HG03575 (cell line): ENCODE data around the gene CYSTM1.
"Not testable (repeated sequence)": the region's sequence is repeated elsewhere in the genome, so short reads cannot be mapped to it uniquely, and the experiment has no call there.

Source experiments
- ATAC-seq: cut with Tn5 transposase; IDR thresholded peaks from one replicate; pipeline ENCODE4 v1.9.1; 2021; ENCODE audit not compliant: unreplicated experiment, insufficient number of reproducible peaks, low FRiP score; ENCODE audit errors: extremely low read depth

The CYSTM1 gene

GRCh38 chr5:140146523-140146842 lies 28.5 kb upstream of the CYSTM1 start:
- ATAC-seq = no peak

DNA sequence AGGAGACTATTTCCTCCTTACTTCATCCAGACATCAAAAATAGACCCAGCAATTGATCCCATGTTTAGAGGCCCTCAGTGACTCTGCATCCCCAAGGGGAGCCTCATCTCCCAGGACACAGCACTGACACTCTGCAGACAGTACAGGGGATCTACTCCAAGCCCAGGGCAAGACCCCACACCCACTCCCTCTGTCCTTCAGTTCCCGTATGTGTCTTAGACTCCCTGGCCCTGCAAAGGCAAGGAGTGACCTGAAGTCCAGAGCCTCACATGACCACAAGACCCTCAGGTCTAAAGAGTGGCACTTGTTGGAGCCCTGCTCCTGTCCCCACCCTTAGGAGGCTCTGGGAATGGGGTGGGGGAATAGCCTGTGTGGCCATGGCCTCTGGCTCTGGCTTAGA lies 27.5 kb upstream of the CYSTM1 start:
- no peak for ATAC-seq

GRCh38 chr5:140148508-140148907 lies 26.5 kb upstream of the CYSTM1 start:
- ATAC-seq = no peak

- ATAC-seq = no peak
Observed at GRCh38 chr5:140150201-140150600, 24.8 kb upstream of the CYSTM1 start.

- ATAC-seq = no peak
Observed at GRCh38 chr5:140151144-140152021, 23.6 kb upstream of the CYSTM1 start.

- no peak for ATAC-seq
Observed at GRCh38 chr5:140152022-140152999, 22.7 kb upstream of the CYSTM1 start.

DNA sequence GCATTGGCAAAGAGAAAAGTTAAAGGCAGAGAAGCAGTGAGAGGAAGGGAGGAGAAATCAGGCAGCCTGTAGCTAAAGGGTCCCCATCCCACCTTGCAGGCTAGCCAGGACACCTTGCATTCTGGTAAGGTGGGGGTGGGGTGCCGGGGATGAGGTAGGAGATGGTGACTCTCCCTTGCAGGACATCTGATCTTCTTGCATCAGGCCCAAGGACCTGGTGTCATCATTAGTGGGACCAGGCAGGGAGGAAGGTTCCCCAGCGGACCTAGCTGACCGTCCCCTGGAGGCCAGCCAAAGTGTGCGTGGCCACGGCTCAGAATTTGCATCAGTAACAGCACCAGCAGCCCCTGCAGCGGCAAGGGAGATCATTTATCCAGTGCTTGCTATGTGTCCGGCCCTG lies 21.7 kb upstream of the CYSTM1 start:
- no peak for ATAC-seq

- ATAC-seq = no peak
Observed at GRCh38 chr5:140153905-140154304, 21.1 kb upstream of the CYSTM1 start.

DNA sequence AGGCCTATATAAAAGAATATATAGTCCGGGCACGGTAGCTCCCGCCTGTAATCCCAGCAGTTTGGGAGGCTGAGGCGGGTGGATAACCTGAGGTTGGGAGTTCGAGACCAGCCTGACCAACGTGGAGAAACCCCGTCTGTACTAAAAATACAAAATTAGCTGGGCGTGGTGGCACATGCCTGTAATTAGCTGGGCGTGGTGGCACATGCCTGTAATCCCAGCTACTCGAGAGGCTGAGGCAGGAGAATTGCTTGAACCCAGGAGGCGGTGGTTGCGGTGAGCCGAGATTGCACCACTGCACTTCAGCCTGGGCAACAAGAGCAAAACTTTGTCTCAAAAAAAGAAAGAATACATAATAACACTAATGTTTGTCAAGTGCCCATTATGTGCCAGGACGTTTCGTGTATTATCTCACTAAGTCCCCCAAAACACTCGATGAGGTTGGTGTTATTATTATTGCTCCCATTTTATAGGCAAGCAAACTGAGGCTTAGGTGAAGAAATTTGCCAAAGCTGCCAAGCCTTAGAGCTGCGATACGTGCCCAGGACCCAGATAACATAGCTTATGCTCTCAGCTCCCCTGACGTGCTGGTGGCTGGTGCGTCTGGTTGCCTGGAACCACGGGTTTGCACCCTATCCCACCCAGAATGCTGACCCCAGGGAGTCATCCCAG lies 20.1 kb upstream of the CYSTM1 start:
- ATAC-seq = not testable (repeated sequence)

- ATAC-seq = peak; percentile 76
Observed at GRCh38 chr5:140157032-140157781, 17.8 kb upstream of the CYSTM1 start.

- ATAC-seq = no peak
Observed at GRCh38 chr5:140159014-140159927, 15.7 kb upstream of the CYSTM1 start.

- no peak for ATAC-seq
Observed at GRCh38 chr5:140162275-140162674, 12.7 kb upstream of the CYSTM1 start.

GRCh38 chr5:140162781-140163180 lies 12.2 kb upstream of the CYSTM1 start:
- no peak for ATAC-seq

- no peak for ATAC-seq
Observed at GRCh38 chr5:140165101-140165922, 9.7 kb upstream of the CYSTM1 start.

DNA sequence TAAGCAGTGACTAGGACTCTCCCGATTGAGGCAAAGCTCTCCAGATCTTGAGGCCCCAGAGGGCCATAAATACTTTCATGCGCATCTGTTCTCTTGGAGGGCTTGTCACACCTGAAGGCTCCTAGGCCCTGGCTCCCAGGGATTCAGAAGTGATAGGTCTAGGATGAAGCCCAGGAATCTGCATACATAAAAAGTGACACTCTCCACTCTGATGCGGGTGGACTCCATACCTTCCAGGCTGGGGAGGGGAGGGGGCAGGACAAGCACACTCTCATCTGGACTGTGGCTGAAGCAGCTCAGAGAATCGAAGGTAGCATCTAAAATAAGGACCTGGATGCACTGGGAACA lies 9.1 kb upstream of the CYSTM1 start:
- ATAC-seq = no peak

DNA sequence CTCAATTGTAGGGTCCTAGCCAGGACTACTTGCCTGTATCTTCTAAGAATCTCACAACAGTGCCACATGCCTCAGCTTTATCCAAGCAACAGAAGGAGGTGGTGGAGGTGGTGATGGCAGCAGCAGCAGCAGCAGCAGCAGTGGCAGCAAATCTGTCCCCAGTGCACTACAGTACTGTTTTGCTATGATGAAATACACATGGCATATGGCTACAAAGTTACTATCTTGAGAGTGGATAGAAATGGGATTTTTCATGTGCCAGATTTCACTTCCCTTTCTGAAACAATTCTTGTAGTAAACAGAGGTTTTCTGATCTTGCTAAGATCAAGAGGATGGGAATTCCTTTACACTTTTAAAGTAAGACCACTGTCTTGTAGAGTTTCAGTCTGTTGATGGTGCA lies 8.1 kb upstream of the CYSTM1 start:
- no peak for ATAC-seq

GRCh38 chr5:140168371-140168770 lies 6.6 kb upstream of the CYSTM1 start:
- no peak for ATAC-seq
